B cell (primary cell): Measurements from ENCODE around the gene SMIM14.

Experiments
- EZH2 ChIP-seq: IDR thresholded peaks from 2 replicates; pipeline ENCODE4 v1.6.1; 2012; ENCODE audit warnings: borderline replicate concordance, low read depth, mild to moderate bottlenecking, moderate library complexity, low read length; ENCODE audit not compliant: insufficient read depth, poor library complexity, severe bottlenecking
- TF ChIP-seq, protein P1 (sequence below): fragments of 200-600 bp; IDR thresholded peaks from one replicate; pipeline ENCODE4 v1.8.0; 2022; ENCODE audit warnings: antibody characterized with exemption, mild to moderate bottlenecking

- TF ChIP-seq, protein P1, sequence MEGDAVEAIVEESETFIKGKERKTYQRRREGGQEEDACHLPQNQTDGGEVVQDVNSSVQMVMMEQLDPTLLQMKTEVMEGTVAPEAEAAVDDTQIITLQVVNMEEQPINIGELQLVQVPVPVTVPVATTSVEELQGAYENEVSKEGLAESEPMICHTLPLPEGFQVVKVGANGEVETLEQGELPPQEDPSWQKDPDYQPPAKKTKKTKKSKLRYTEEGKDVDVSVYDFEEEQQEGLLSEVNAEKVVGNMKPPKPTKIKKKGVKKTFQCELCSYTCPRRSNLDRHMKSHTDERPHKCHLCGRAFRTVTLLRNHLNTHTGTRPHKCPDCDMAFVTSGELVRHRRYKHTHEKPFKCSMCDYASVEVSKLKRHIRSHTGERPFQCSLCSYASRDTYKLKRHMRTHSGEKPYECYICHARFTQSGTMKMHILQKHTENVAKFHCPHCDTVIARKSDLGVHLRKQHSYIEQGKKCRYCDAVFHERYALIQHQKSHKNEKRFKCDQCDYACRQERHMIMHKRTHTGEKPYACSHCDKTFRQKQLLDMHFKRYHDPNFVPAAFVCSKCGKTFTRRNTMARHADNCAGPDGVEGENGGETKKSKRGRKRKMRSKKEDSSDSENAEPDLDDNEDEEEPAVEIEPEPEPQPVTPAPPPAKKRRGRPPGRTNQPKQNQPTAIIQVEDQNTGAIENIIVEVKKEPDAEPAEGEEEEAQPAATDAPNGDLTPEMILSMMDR, result no peak
- TF ChIP-seq EZH2, result no peak
These were observed 9.5 kb upstream of the SMIM14 start for GRCh38 chr4:39648213-39648612.
